Smooth muscle cell (in vitro differentiated cells): ENCODE results near the gene NAGS. TPM values are rescaled to one million over a fixed set of nuclear protein-coding genes. Genes with fewer than 3 reads are reported as not detected.

Experiments
- DNase-seq: peaks from one replicate; lab custom pipeline; 2025; ENCODE audit not compliant: unreplicated experiment; lab: John Stamatoyannopoulos, UW
- H2AFZ ChIP-seq: fragments of 200-600 bp; sonication (generic); 2 replicates; pipeline ENCODE4 v1.6.0; 2016; ENCODE audit warnings: antibody characterized with exemption, low read depth, mild to moderate bottlenecking
- H3F3A ChIP-seq: fragments of 200-600 bp; sonication (generic); 2 replicates; pipeline ENCODE4 v1.6.0; 2017; ENCODE audit warnings: antibody characterized with exemption, low read depth
- H3K27ac ChIP-seq: fragments of 200-600 bp; sonication (generic); 2 replicates; pipeline ENCODE4 v1.5.1; 2016; ENCODE audit warnings: low read depth, mild to moderate bottlenecking
- H3K27me3 ChIP-seq: fragments of 200-600 bp; sonication (generic); 2 replicates; pipeline ENCODE4 v1.6.1; 2016; ENCODE audit warnings: low read depth, mild to moderate bottlenecking
- H3K36me3 ChIP-seq: fragments of 200-600 bp; sonication (generic); 2 replicates; pipeline ENCODE4 v1.5.1; 2016; ENCODE audit warnings: low read depth
- H3K4me1 ChIP-seq: fragments of 200-600 bp; sonication (generic); 2 replicates; pipeline ENCODE4 v1.5.1; 2016; ENCODE audit warnings: low read depth
- H3K4me2 ChIP-seq: fragments of 200-600 bp; sonication (generic); 2 replicates; pipeline ENCODE4 v1.6.0; 2016; ENCODE audit warnings: mild to moderate bottlenecking
- H3K4me3 ChIP-seq: fragments of 200-600 bp; sonication (generic); 2 replicates; pipeline ENCODE4 v1.5.1; 2016; ENCODE audit warnings: mild to moderate bottlenecking
- H3K79me2 ChIP-seq: fragments of 200-600 bp; sonication (generic); 2 replicates; pipeline ENCODE4 v1.6.0; 2016; ENCODE audit warnings: low read depth, mild to moderate bottlenecking
- H3K9ac ChIP-seq: fragments of 200-600 bp; sonication (generic); 2 replicates; pipeline ENCODE4 v1.6.0; 2016; ENCODE audit warnings: low read depth
- H3K9me3 ChIP-seq: fragments of 200-600 bp; sonication (generic); replicated peaks from 2 replicates; pipeline ENCODE4 v1.5.1; 2016; ENCODE audit warnings: low read depth
- H4K20me1 ChIP-seq: fragments of 200-600 bp; sonication (generic); 2 replicates; pipeline ENCODE4 v1.6.0; 2016; ENCODE audit warnings: low read depth
- CTCF ChIP-seq: fragments of 200-600 bp; sonication (generic); IDR thresholded peaks from 2 replicates; pipeline ENCODE4 v1.5.1; 2017; ENCODE audit warnings: borderline replicate concordance, mild to moderate bottlenecking, antibody characterized with exemption; ENCODE audit not compliant: insufficient read depth, poor library complexity, severe bottlenecking
- WGBS: methylation state at CpG from one replicate; pipeline ENCODE4 v1.1.7; 2016; ENCODE audit warnings: low lambda C conversion rate; 5-methylcytosine and 5-hydroxymethylcytosine counted together
- polyA plus RNA-seq: library from polyadenylated mRNA; unstranded; fragments of >200 nt; fragmentation: Nextera tagmentation; extraction: Ambion mirVana; gene quantifications from 2 replicates; pipeline ENCODE4 v1.2.1, GENCODE V29; 2016
- total RNA-seq: library from RNA; depleted of rRNA; stranded (reverse); fragments of >200 nt; gene quantifications from 2 replicates; pipeline ENCODE4 v1.2.3, GENCODE V29; 2014

NAGS gene
- total and polyA plus RNA-seq, 2 experiments from 2014 or later = 1.3 to 1.5 TPM

GRCh38 chr17:43979671-43980070 is 24.8 kb upstream of the NAGS start:
- no peak overlapping the region for H3K4me3 ChIP-seq
- H3K9me3 ChIP-seq = no peaks in the 10 kb centered on the region
- H3K36me3 ChIP-seq = no peaks in the 10 kb centered on the region
- WGBS = 84% methylated on average over 4 of the region's 4 CpGs
- H2AFZ ChIP-seq = no peak overlapping the region
- H3K27me3 ChIP-seq = peaks cover 79% of the 10 kb centered on the region
- TF ChIP-seq CTCF = no peak
- no peak overlapping the region for H3K4me2 ChIP-seq
- H3F3A ChIP-seq = no peaks in the 10 kb centered on the region
- no peaks in the 10 kb centered on the region for H3K79me2 ChIP-seq
- no peak overlapping the region for H3K9ac ChIP-seq
- DNase-seq = no peak
- H4K20me1 ChIP-seq = no peaks in the 10 kb centered on the region
- no peak overlapping the region for H3K27ac ChIP-seq
- peaks cover 11% of the 10 kb centered on the region for H3K4me1 ChIP-seq

- H2AFZ ChIP-seq = no peak overlapping the region
- no peak overlapping the region for H3K9ac ChIP-seq
- H3F3A ChIP-seq = no peaks in the 10 kb centered on the region
- peaks cover 12% of the 10 kb centered on the region for H3K4me1 ChIP-seq
- TF ChIP-seq CTCF = no peak
- peaks cover 94% of the 10 kb centered on the region for H3K27me3 ChIP-seq
- no peak for DNase-seq
- no peak overlapping the region for H3K27ac ChIP-seq
- WGBS = 78% methylated on average over 2 of the region's 2 CpGs
- H3K9me3 ChIP-seq = no peaks in the 10 kb centered on the region
- no peaks in the 10 kb centered on the region for H4K20me1 ChIP-seq
- H3K4me3 ChIP-seq = no peak overlapping the region
- no peak overlapping the region for H3K4me2 ChIP-seq
- no peaks in the 10 kb centered on the region for H3K79me2 ChIP-seq
- no peaks in the 10 kb centered on the region for H3K36me3 ChIP-seq
These were observed 22.3 kb upstream of the NAGS start for GRCh38 chr17:43982171-43982570.

- H4K20me1 ChIP-seq = no peaks in the 10 kb centered on the region
- DNase-seq = no peak
- no peaks in the 10 kb centered on the region for H3K9me3 ChIP-seq
- 42% methylated on average over 5 of the region's 5 CpGs for WGBS
- H3K9ac ChIP-seq = no peak overlapping the region
- H2AFZ ChIP-seq = no peak overlapping the region
- no peaks in the 10 kb centered on the region for H3F3A ChIP-seq
- TF ChIP-seq CTCF = no peak
- H3K4me1 ChIP-seq = peaks cover 12% of the 10 kb centered on the region
- H3K36me3 ChIP-seq = no peaks in the 10 kb centered on the region
- peaks cover 94% of the 10 kb centered on the region for H3K27me3 ChIP-seq
- no peak overlapping the region for H3K4me3 ChIP-seq
- no peak overlapping the region for H3K27ac ChIP-seq
- peak overlapping the region; percentile 93 for H3K4me2 ChIP-seq
- no peaks in the 10 kb centered on the region for H3K79me2 ChIP-seq
These were observed 21.3 kb upstream of the NAGS start for GRCh38 chr17:43983196-43983514.

- Histone ChIP-seq H3K4me2 (peak overlapping the region; percentile 93), H2AFZ (peak overlapping the region; percentile 37), H3K79me2 (no peaks in the 10 kb centered on the region), H4K20me1 (no peaks in the 10 kb centered on the region), H3F3A (no peaks in the 10 kb centered on the region), H3K27me3 (peaks cover 91% of the 10 kb centered on the region), H3K4me3 (peak overlapping the region; percentile 51), H3K9ac (peak overlapping the region; percentile 39), H3K4me1 (peaks cover 12% of the 10 kb centered on the region), H3K9me3 (no peaks in the 10 kb centered on the region), H3K27ac (no peak overlapping the region), H3K36me3 (no peaks in the 10 kb centered on the region)
- WGBS = 2% methylated on average over 62 of the region's 78 CpGs
- DNase-seq = no peak
- TF ChIP-seq CTCF = peak; percentile 19
These were observed 20.7 kb upstream of the NAGS start for GRCh38 chr17:43983515-43984411.
